ENCODE data around the gene MICALL1.

MICALL1 gene

DNA sequence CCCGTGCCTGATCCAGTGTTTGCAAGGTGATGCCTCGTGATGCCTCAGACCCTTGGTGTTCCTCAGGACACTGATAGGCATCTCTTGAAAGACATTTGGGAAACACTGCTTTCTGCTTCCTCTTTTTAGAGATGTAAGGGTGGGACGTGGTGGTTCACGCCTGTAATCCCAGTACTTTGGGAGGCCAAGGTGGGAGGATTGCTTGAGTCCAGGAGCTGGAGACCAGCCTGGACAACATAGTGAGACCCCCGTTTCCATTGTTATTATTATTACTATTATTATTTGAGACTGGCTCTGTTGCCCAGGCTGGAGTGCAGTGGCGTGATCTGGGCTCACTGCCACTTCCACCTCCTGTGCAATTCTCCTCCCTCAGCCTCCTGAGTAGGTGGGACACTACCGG lies 84.8 kb downstream of the MICALL1 start:
- DNase-seq (ENCODE audit: low read depth): no peak
- no peak overlapping the region for H3K4me3 ChIP-seq (ENCODE audit: control insufficient read depth, low read depth, low read length)
- TF ChIP-seq, protein P1, sequence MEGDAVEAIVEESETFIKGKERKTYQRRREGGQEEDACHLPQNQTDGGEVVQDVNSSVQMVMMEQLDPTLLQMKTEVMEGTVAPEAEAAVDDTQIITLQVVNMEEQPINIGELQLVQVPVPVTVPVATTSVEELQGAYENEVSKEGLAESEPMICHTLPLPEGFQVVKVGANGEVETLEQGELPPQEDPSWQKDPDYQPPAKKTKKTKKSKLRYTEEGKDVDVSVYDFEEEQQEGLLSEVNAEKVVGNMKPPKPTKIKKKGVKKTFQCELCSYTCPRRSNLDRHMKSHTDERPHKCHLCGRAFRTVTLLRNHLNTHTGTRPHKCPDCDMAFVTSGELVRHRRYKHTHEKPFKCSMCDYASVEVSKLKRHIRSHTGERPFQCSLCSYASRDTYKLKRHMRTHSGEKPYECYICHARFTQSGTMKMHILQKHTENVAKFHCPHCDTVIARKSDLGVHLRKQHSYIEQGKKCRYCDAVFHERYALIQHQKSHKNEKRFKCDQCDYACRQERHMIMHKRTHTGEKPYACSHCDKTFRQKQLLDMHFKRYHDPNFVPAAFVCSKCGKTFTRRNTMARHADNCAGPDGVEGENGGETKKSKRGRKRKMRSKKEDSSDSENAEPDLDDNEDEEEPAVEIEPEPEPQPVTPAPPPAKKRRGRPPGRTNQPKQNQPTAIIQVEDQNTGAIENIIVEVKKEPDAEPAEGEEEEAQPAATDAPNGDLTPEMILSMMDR (IDR thresholded peaks at IDR 0.05; ENCODE audit: control insufficient read depth, insufficient read depth, low read depth, low read length, missing control alignments): no peak

DNA sequence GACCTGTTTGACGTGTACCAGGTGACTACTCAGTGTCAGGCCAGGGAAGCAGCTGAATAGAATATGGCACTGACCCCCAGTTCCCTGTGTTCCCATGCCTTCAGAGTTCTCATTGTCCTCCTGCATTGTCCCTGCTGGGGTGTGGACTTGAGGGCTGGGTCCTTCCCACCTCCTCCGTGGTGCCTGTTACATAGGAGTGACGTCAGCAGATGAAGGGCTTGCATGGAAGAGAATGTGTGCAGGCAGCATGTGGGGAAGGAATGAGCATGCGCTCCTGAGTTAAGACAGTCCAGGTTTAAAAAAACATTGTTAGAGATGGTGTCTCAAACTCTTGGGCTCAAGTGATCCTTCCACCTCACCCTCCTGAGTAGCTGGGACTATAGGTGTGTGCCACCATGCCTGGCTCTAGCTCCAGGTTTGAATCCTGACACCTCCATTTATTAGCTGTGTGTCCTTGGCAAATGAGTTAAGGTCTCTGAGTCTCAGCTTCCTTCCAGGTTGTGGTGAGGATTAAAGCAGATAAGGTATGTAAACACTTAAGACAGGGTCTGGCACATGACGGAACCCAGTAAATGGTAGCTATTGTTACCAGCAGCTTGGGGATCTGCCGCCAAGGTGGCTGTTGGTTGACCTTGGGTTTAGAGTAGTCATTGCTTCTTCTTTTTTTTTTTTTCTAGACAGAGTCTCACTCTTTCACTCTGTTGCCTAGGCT lies 85.8 kb downstream of the MICALL1 start:
- DNase-seq (ENCODE audit: low read depth): no peak
- H3K4me3 ChIP-seq (ENCODE audit: control insufficient read depth, low read depth, low read length): no peak overlapping the region
- TF ChIP-seq, protein P1 (IDR thresholded peaks at IDR 0.05; ENCODE audit: control insufficient read depth, insufficient read depth, low read depth, low read length, missing control alignments): no peak
